Endothelial cell of umbilical vein (primary cell): ENCODE data around the gene HDAC4. TPM values are rescaled to one million over a fixed set of nuclear protein-coding genes. Genes with fewer than 3 reads are reported as not detected.

Source experiments
- BruUV-seq: library from RNA; stranded (reverse); fragments of 400-500 nt; replicated peaks from 2 replicates; lab custom pipeline; 2021; lab: Mats Ljungman, UMichigan
- CTCF ChIA-PET: fragments of 300-600, 350-600 bp; sonication (Branson Sonifier 250); formaldehyde crosslinking; loops from one replicate; lab custom pipeline; 2021; ENCODE audit warnings: antibody characterized with exemption, inconsistent platforms; lab: Charles Lee
- POLR2A ChIA-PET: fragments of 300-600, 350-600 bp; sonication (Branson Sonifier 250); formaldehyde crosslinking; loops from one replicate; lab custom pipeline; 2021; ENCODE audit warnings: antibody characterized with exemption, inconsistent platforms; lab: Charles Lee
- DNase-seq: peaks from one replicate; pipeline ENCODE4 v3.0.0-alpha.2; 2011; ENCODE audit warnings: low read depth, low spot score
- FAIRE-seq: peaks from 2 replicates; lab custom pipeline; 2011; peaks lifted over from hg19 to GRCh38; lab: Jason Lieb, UNC
- H2AFZ ChIP-seq: 2 replicates; pipeline ENCODE4 v1.6.0; 2012; ENCODE audit warnings: low read depth, low read length, control low read depth, inconsistent platforms
- H3K27ac ChIP-seq: 2 replicates; pipeline ENCODE4 v1.5.1; 2011; ENCODE audit warnings: low read depth, mild to moderate bottlenecking, control low read depth, low read length, moderate library complexity; ENCODE audit not compliant: insufficient read depth
- H3K27me3 ChIP-seq, 2 experiments: 2 replicates each; pipeline versions ENCODE4 v1.6.0 to v1.6.1; 2011; ENCODE audit warnings: low read length in 2 of 2, mixed read lengths in 1 of 2; ENCODE audit not compliant: control insufficient read depth in 2 of 2, insufficient read depth in 2 of 2
- H3K36me3 ChIP-seq, 2 experiments: 2 replicates in 1 of 2; 3 replicates in 1 of 2; pipeline ENCODE4 v1.5.1; 2011; ENCODE audit warnings: low read length in 2 of 2, mild to moderate bottlenecking in 1 of 2, moderate library complexity in 1 of 2; ENCODE audit not compliant: control insufficient read depth in 2 of 2, insufficient read depth in 2 of 2; ENCODE audit errors: extremely low read depth in 1 of 2
- H3K4me1 ChIP-seq: 3 replicates; pipeline ENCODE4 v1.5.1; 2011; ENCODE audit warnings: mild to moderate bottlenecking, low read length; ENCODE audit not compliant: control insufficient read depth, insufficient read depth; ENCODE audit errors: extremely low read depth
- H3K4me2 ChIP-seq: 2 replicates; pipeline ENCODE4 v1.6.1; 2011; ENCODE audit warnings: low read length, control low read depth, mixed read lengths; ENCODE audit not compliant: insufficient read depth
- H3K4me3 ChIP-seq, 3 experiments: fragments of 200-600 bp in 1 of 3; sonication (generic), shearing (Covaris generic) in 1 of 3; replicated peaks in 1 of 3; 2 replicates each; pipeline ENCODE4 v1.5.1; 2011 to 2016; ENCODE audit warnings: control low read depth in 3 of 3, low read length in 3 of 3, mild to moderate bottlenecking in 2 of 3, inconsistent platforms in 1 of 3, low read depth in 1 of 3, moderate library complexity in 1 of 3; ENCODE audit not compliant: insufficient read depth in 1 of 3
- H3K79me2 ChIP-seq: 2 replicates; pipeline ENCODE4 v1.6.0; 2012; ENCODE audit warnings: low read length, inconsistent platforms; ENCODE audit not compliant: control insufficient read depth, insufficient read depth
- H3K9ac ChIP-seq: replicated peaks from 2 replicates; pipeline ENCODE3; 2011; ENCODE audit warnings: low read length, control low read depth; ENCODE audit not compliant: insufficient read depth; ENCODE audit errors: extremely low read depth
- H3K9me1 ChIP-seq: replicated peaks from 3 replicates; pipeline ENCODE4 v1.6.0; 2011; ENCODE audit warnings: mild to moderate bottlenecking, low read length; ENCODE audit not compliant: control insufficient read depth, insufficient read depth; ENCODE audit errors: extremely low read depth
- H3K9me3 ChIP-seq: replicated peaks from 2 replicates; pipeline ENCODE4 v1.5.1; 2012; ENCODE audit warnings: low read length, inconsistent platforms; ENCODE audit not compliant: control insufficient read depth, insufficient read depth
- H4K20me1 ChIP-seq: replicated peaks from 2 replicates; pipeline ENCODE3; 2011; ENCODE audit warnings: mild to moderate bottlenecking, low read length; ENCODE audit not compliant: control insufficient read depth, insufficient read depth; ENCODE audit errors: extremely low read depth
- EZH2 ChIP-seq: IDR thresholded peaks from 2 replicates; pipeline ENCODE4 v1.6.1; 2012; ENCODE audit warnings: borderline replicate concordance, low read depth, mild to moderate bottlenecking, moderate library complexity, low read length, inconsistent platforms; ENCODE audit not compliant: severe bottlenecking
- FOS ChIP-seq: IDR thresholded peaks from 2 replicates; pipeline ENCODE4 v1.6.1; 2011; ENCODE audit warnings: mild to moderate bottlenecking, low read length, moderate library complexity, borderline replicate concordance; ENCODE audit not compliant: insufficient read depth
- GATA2 ChIP-seq: IDR thresholded peaks from 2 replicates; pipeline ENCODE4 v1.7.0; 2011; ENCODE audit warnings: low read depth, mild to moderate bottlenecking, moderate library complexity, mixed read lengths, low read length; ENCODE audit not compliant: insufficient read length, insufficient read depth
- JUN ChIP-seq: IDR thresholded peaks from 2 replicates; pipeline ENCODE4 v1.6.1; 2011; ENCODE audit warnings: borderline replicate concordance, low read depth; ENCODE audit not compliant: insufficient read length, insufficient read depth
- MYC ChIP-seq: IDR thresholded peaks from one replicate; pipeline ENCODE4 v1.6.1; 2011; ENCODE audit warnings: mild to moderate bottlenecking, low read depth, low read length
- POLR2A ChIP-seq: IDR thresholded peaks from 2 replicates; pipeline ENCODE4 v1.6.1; 2012; ENCODE audit warnings: low read depth, mild to moderate bottlenecking, control low read depth, low read length
- POLR2AphosphoS5 ChIP-seq: IDR thresholded peaks from 2 replicates; pipeline ENCODE4 v1.6.1; 2012; ENCODE audit warnings: low read depth, mild to moderate bottlenecking, control low read depth, low read length, moderate library complexity; ENCODE audit not compliant: insufficient read depth
- dilution Hi-C: fragments of 300-500 bp; cut with MboI; formaldehyde crosslinking; loops from one replicate; pipeline ENCODE4 v1.15.0; 2019; ENCODE audit warnings: low sequenced_read_pairs; ENCODE audit not compliant: extremely low pct_ligation_motif_present
- intact Hi-C: fragments of 100-400 bp; cut with micrococcal nuclease; formaldehyde crosslinking; loops from one replicate; pipeline ENCODE4 v1.10.0; 2022
- polyA plus RNA-seq, 4 experiments: library from polyadenylated mRNA; depleted of rRNA in 3 of 4; stranded (reverse) in 3 of 4; unstranded in 1 of 4; fragments of >200 nt; gene quantifications; 2 replicates each; pipeline versions ENCODE4 v1.2.1 to v1.2.3, GENCODE V29; 2011 to 2012; ENCODE audit warnings: missing spikeins in 1 of 4
- total RNA-seq: library from RNA; stranded (reverse); gene quantifications from 2 replicates; pipeline ENCODE4 v1.2.3, GENCODE V29; 2021
- TF ChIP-seq, protein P1 (sequence below), 2 donors: IDR thresholded peaks; 1 replicate in 1 of 2; 2 replicates in 1 of 2; pipeline ENCODE4 v1.5.1; 2011; ENCODE audit warnings: low read length in 2 of 2, mild to moderate bottlenecking in 2 of 2, moderate library complexity in 2 of 2, control low read depth in 1 of 2, inconsistent platforms in 1 of 2, low read depth in 1 of 2; ENCODE audit not compliant: insufficient read depth in 1 of 2; ENCODE audit errors: extremely low read depth in 1 of 2
- TF ChIP-seq, protein P2 (sequence below): IDR thresholded peaks from 2 replicates; pipeline ENCODE4 v1.6.1; 2011; ENCODE audit not compliant: insufficient read depth, insufficient read length

Gene HDAC4
- total and polyA plus RNA-seq, 2 donors (not counting 3 experiments of a cell fraction or from before 2014, with no cell fraction given) = 13.4 to 33.0 TPM

DNA sequence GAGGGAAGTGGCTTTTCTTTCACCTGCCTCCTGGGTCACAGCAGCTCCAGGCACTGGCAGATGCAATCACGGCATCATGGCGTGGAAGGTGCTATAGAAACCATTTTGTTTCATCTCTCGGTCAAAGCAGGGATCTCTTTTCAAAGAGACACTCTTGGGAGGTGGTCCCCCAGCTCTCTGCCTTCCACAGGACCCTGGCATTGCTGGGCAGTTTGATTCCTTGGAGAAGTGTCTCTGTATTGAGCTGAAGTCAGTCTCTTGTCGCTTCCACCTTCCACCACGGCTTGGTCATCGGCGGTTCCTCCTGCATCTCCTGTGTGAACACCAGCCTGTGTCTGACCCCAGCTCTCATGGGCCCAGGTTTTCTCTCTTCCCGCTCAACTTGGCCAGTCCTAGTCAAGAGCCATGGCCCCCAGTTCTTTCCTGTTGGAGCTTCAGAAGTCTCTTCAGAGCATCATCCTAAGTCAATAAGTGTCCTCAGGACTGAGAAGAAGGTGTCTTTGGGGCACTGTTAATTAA lies 42.3 kb upstream of the HDAC4 start:
- H3K27ac ChIP-seq = no peak overlapping the region
- FAIRE-seq (no peak), DNase-seq (no peak)
- intact Hi-C loops (no loop called here), dilution Hi-C loops (no loop called here)
- H3K27me3 ChIP-seq = peaks cover 0 to 4% of the 10 kb centered on the region in 2 experiments
- no peak overlapping the region for H2AFZ ChIP-seq
- no peaks in the 10 kb centered on the region for H3K36me3 ChIP-seq
- CTCF ChIA-PET = no interaction called here
- no peaks in the 10 kb centered on the region for H3K9me3 ChIP-seq
- no peaks in the 10 kb centered on the region for H4K20me1 ChIP-seq
- H3K9ac ChIP-seq = no peak overlapping the region
- H3K4me1 ChIP-seq = no peaks in the 10 kb centered on the region
- H3K9me1 ChIP-seq = no peaks in the 10 kb centered on the region
- POLR2A ChIA-PET = no interaction called here
- H3K4me2 ChIP-seq = no peak overlapping the region
- TF ChIP-seq POLR2AphosphoS5 (no peak), JUN (no peak), POLR2A (no peak)
- TF ChIP-seq, protein P1, sequence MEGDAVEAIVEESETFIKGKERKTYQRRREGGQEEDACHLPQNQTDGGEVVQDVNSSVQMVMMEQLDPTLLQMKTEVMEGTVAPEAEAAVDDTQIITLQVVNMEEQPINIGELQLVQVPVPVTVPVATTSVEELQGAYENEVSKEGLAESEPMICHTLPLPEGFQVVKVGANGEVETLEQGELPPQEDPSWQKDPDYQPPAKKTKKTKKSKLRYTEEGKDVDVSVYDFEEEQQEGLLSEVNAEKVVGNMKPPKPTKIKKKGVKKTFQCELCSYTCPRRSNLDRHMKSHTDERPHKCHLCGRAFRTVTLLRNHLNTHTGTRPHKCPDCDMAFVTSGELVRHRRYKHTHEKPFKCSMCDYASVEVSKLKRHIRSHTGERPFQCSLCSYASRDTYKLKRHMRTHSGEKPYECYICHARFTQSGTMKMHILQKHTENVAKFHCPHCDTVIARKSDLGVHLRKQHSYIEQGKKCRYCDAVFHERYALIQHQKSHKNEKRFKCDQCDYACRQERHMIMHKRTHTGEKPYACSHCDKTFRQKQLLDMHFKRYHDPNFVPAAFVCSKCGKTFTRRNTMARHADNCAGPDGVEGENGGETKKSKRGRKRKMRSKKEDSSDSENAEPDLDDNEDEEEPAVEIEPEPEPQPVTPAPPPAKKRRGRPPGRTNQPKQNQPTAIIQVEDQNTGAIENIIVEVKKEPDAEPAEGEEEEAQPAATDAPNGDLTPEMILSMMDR (IDR thresholded peaks at IDR 0.05; ENCODE audit: extremely low read depth in 1 of 2, insufficient read depth in 1 of 2, low read depth in 1 of 2, low read length in 2 of 2) = no peak
- TF ChIP-seq, protein P2, sequence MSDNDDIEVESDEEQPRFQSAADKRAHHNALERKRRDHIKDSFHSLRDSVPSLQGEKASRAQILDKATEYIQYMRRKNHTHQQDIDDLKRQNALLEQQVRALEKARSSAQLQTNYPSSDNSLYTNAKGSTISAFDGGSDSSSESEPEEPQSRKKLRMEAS = no peak
- BruUV-seq = no TSS peak
- no peaks in the 10 kb centered on the region for H3K79me2 ChIP-seq
- H3K4me3 ChIP-seq = no peak overlapping the region

DNA sequence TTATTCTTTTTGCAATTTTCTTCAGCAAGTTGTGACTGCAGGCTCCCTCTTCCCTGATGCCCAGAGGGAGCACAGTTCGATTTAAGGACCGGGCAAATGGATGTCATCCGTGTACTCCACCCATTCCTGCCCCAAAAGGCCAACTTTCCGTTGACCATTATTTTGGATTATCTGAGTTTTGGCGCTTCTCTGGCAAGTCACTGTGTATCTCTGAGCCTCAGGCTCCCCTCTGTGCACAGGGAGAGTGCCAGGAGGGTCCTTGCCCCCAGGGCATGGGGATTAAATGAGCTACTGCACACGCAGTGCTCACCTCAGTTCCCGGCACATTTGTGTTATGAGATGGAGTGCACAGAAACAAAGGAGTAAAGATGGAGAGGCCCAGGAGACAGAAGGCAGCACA lies 41.4 kb upstream of the HDAC4 start:
- Histone ChIP-seq H3K4me1 (no peaks in the 10 kb centered on the region), H3K9me1 (no peaks in the 10 kb centered on the region), H3K4me2 (no peak overlapping the region), H3K9ac (no peak overlapping the region), H4K20me1 (no peaks in the 10 kb centered on the region), H3K9me3 (no peaks in the 10 kb centered on the region), H3K27ac (no peak overlapping the region), H3K79me2 (no peaks in the 10 kb centered on the region), H3K36me3 (no peaks in the 10 kb centered on the region), H2AFZ (no peak overlapping the region), H3K27me3 (peaks cover 0 to 4% of the 10 kb centered on the region in 2 experiments), H3K4me3 (no peak overlapping the region)
- ChIA-PET POLR2A (no interaction called here), CTCF (no interaction called here)
- intact Hi-C loops = no loop called here
- TF ChIP-seq POLR2AphosphoS5 = no peak
- TF ChIP-seq, protein P2 = no peak
- no peak for TF ChIP-seq GATA2
- no peak for TF ChIP-seq POLR2A
- TF ChIP-seq MYC = no peak
- no peak for TF ChIP-seq FOS
- TF ChIP-seq, protein P1 (IDR thresholded peaks at IDR 0.05; ENCODE audit: extremely low read depth in 1 of 2, insufficient read depth in 1 of 2, low read depth in 1 of 2, low read length in 2 of 2) = no peak
- TF ChIP-seq EZH2 = no peak
- TF ChIP-seq JUN = no peak
- dilution Hi-C loops = no loop called here
- BruUV-seq = no TSS peak
- FAIRE-seq (no peak), DNase-seq (no peak)
